ENCODE results near the gene AMT. TPM values are rescaled to one million over a fixed set of nuclear protein-coding genes. Genes with fewer than 3 reads are reported as not detected.
"Not testable (repeated sequence)": the region's sequence is repeated elsewhere in the genome, so short reads cannot be mapped to it uniquely, and the experiment has no call there.

Gene AMT
- total and polyA plus RNA-seq, 4 experiments from 2014 or later = 0.15 to 7.6 (median 3.6) TPM

- peak overlapping the region in 5 of 8 donors; percentile 1 to 56 (median 16) for H3K4me3 Mint-ChIP-seq
- ChIA-PET POLR2A (ENCODE audit: partially characterized antibody) (interaction anchor here (1.0 to 1.2 kb wide), 2 partner anchors 15 to 57 kb away, joined by 3 read pairs; partner anchors contain the start of genes TCTA and USP4), CTCF (ENCODE audit: partially characterized antibody) (no interaction called here)
- Histone ChIP-seq H3K4me3 (ENCODE audit: low read length in 2 of 2) (no peak overlapping the region), H3K27ac (ENCODE audit: low read depth, low read length) (no peak overlapping the region), H3K9me3 (ENCODE audit: control insufficient read depth in 1 of 2, low read length in 2 of 2) (no peaks in the 10 kb centered on the region), H3K27me3 (ENCODE audit: insufficient read depth, low read length) (no peaks in the 10 kb centered on the region), H3K4me1 (ENCODE audit: insufficient read depth, low read length) (peaks cover 77% of the 10 kb centered on the region), H3K36me3 (ENCODE audit: insufficient read depth, low read length) (peaks cover 4% of the 10 kb centered on the region)
- H3K9me3 Mint-ChIP-seq = no peaks in the 10 kb centered on the region
- peaks cover 44 to 80% (median 64%) of the 10 kb centered on the region in 4 donors for H3K4me1 Mint-ChIP-seq
- H3K27me3 Mint-ChIP-seq = no peaks in the 10 kb centered on the region
- intact Hi-C loops (cut with micrococcal nuclease) = no loop called here
- H3K36me3 Mint-ChIP-seq = peaks cover 12 to 60% of the 10 kb centered on the region in 2 donors
- peak overlapping the region in 4 of 7 donors; percentile 0 to 67 (median 46) for H3K27ac Mint-ChIP-seq
- DNase-seq = no peak
Observed at GRCh38 chr3:49397470-49397869, 24.8 kb downstream of the AMT start.

DNA sequence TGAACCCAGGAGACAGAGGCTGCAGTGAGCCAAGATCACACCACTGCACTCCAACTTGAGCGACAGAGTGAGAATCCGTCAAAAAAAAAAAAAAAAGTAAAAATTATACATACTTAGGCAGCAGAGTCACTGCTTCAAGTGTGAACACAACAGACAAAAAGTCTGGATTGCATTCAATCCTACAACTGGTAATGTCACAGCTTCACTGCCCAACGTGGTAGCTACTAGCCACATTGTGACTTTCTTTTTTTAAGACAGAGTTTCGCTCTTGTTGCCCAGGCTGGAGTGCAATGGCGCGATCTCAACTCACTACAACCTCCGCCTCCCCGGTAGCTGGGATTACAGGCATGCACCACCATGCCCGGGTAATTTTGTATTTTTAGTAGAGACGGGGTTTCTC lies 31.0 kb downstream of the AMT start:
- DNase-seq; H3K27me3 ChIP-seq (ENCODE audit: insufficient read depth, low read length); H3K27ac ChIP-seq (ENCODE audit: low read depth, low read length); H3K9me3 Mint-ChIP-seq; intact Hi-C loops (cut with micrococcal nuclease); H3K27me3 Mint-ChIP-seq; H3K9me3 ChIP-seq (ENCODE audit: control insufficient read depth in 1 of 2, low read length in 2 of 2); H3K4me3 Mint-ChIP-seq; H3K4me3 ChIP-seq (ENCODE audit: low read length in 2 of 2); H3K36me3 ChIP-seq (ENCODE audit: insufficient read depth, low read length): not testable (repeated sequence)
- CTCF ChIA-PET (ENCODE audit: partially characterized antibody) = interaction anchor here (0.7 kb wide), 1 partner anchor 102 kb away, joined by 3 read pairs; no protein-coding TSS in a partner anchor
- H3K27ac Mint-ChIP-seq = peak overlapping the region in 2 of 7 donors; percentile 51 to 52
- H3K4me1 ChIP-seq (ENCODE audit: insufficient read depth, low read length) = peaks cover 70% of the 10 kb centered on the region
- POLR2A ChIA-PET (ENCODE audit: partially characterized antibody) = interaction anchor here (1.0 kb wide), 1 partner anchor 25 kb away, joined by 3 read pairs; no protein-coding TSS in a partner anchor
- H3K36me3 Mint-ChIP-seq = peaks cover 11 to 39% of the 10 kb centered on the region in 2 donors
- H3K4me1 Mint-ChIP-seq = peaks cover 34 to 79% (median 56%) of the 10 kb centered on the region in 4 donors

DNA sequence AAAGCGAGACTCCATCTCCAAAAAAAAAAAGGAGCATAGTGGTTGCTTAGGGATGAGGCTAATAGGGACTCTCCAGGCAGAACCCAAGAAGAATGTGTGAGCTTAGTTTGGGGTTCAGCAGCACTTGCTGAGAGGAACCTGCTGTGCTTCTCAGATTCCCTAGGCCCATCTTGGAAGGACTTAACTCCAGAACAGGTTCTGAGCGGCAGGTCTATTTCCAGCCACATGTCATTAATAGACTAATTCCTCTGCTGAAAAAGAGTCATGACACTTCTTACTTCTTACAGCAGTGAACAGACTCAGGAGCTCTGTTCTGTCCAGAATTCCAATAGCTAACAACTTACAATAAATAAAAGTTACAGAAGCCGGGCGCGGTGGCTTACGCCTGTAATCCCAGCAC lies 33.0 kb downstream of the AMT start:
- Mint-ChIP-seq H3K9me3 (no peaks in the 10 kb centered on the region), H3K27me3 (no peaks in the 10 kb centered on the region), H3K4me3 (no peak overlapping the region), H3K27ac (peak overlapping the region in 1 of 7 donors; percentile 62), H3K4me1 (peaks cover 34 to 79% (median 54%) of the 10 kb centered on the region in 4 donors), H3K36me3 (peaks cover 4 to 23% of the 10 kb centered on the region in 2 donors)
- Histone ChIP-seq H3K27ac (ENCODE audit: low read depth, low read length) (no peak overlapping the region), H3K4me3 (ENCODE audit: low read length in 2 of 2) (no peak overlapping the region), H3K27me3 (ENCODE audit: insufficient read depth, low read length) (no peaks in the 10 kb centered on the region), H3K4me1 (ENCODE audit: insufficient read depth, low read length) (peaks cover 78% of the 10 kb centered on the region), H3K9me3 (ENCODE audit: control insufficient read depth in 1 of 2, low read length in 2 of 2) (no peaks in the 10 kb centered on the region), H3K36me3 (ENCODE audit: insufficient read depth, low read length) (peaks cover 4% of the 10 kb centered on the region)
- DNase-seq = no peak
- POLR2A ChIA-PET (ENCODE audit: partially characterized antibody) = interaction anchor here (1.1 to 3.2 kb wide), 3 partner anchors 14 to 50 kb away, joined by 3 to 12 read pairs (median 3); partner anchors contain the start of genes TCTA and USP4
- intact Hi-C loops (cut with micrococcal nuclease) = no loop called here
- CTCF ChIA-PET (ENCODE audit: partially characterized antibody) = interaction anchor here (0.8 to 1.7 kb wide), 3 partner anchors 11 to 60 kb away, joined by 4 to 6 read pairs (median 4); partner anchors contain the start of gene USP4

DNA sequence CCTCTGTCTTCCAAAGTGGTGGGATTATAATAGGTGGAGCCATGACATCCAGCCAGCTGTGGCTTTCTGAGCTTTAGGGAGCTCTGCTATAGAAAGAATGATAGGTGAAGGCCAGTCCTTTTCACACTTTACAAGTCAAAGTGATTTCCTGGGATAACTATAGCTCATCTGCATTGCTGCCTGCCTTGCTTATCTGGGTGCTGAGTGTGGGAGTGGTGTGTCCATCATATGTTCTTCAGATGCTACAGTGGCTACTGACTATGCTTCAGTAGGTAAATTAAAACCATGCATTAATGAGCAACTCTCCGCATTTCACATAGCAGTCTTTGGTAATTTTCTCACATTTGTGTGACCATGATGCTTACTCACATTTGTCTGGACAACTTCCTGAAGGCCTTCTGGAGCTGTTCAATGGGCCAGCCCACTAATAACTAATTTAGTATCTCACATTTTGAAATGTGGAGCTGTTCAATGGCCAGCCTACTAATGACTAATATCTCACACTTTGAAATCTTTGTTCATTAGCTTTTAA lies 33.9 kb downstream of the AMT start:
- Histone ChIP-seq H3K27me3 (ENCODE audit: insufficient read depth, low read length) (no peaks in the 10 kb centered on the region), H3K36me3 (ENCODE audit: insufficient read depth, low read length) (peaks cover 4% of the 10 kb centered on the region), H3K9me3 (ENCODE audit: control insufficient read depth in 1 of 2, low read length in 2 of 2) (no peaks in the 10 kb centered on the region), H3K27ac (ENCODE audit: low read depth, low read length) (no peak overlapping the region), H3K4me1 (ENCODE audit: insufficient read depth, low read length) (peaks cover 84% of the 10 kb centered on the region), H3K4me3 (ENCODE audit: low read length in 2 of 2) (no peak overlapping the region)
- Mint-ChIP-seq H3K9me3 (no peaks in the 10 kb centered on the region), H3K4me3 (peak overlapping the region in 4 of 8 donors; percentile 2 to 63 (median 19)), H3K36me3 (peaks cover 4 to 19% of the 10 kb centered on the region in 2 donors), H3K4me1 (peaks cover 39 to 82% (median 59%) of the 10 kb centered on the region in 4 donors), H3K27me3 (no peaks in the 10 kb centered on the region), H3K27ac (peak overlapping the region in 5 of 7 donors; percentile 17 to 77 (median 33))
- no peak for DNase-seq
- ChIA-PET POLR2A (ENCODE audit: partially characterized antibody) (interaction anchor here (1.1 to 3.2 kb wide), 3 partner anchors 15 to 49 kb away, joined by 3 to 12 read pairs (median 3); partner anchors contain the start of genes TCTA and USP4), CTCF (ENCODE audit: partially characterized antibody) (interaction anchor here (0.6 to 1.3 kb wide), 3 partner anchors 9 to 49 kb away, joined by 3 to 7 read pairs (median 4); partner anchors contain the start of gene USP4)
- intact Hi-C loops (cut with micrococcal nuclease) = no loop called here

DNA sequence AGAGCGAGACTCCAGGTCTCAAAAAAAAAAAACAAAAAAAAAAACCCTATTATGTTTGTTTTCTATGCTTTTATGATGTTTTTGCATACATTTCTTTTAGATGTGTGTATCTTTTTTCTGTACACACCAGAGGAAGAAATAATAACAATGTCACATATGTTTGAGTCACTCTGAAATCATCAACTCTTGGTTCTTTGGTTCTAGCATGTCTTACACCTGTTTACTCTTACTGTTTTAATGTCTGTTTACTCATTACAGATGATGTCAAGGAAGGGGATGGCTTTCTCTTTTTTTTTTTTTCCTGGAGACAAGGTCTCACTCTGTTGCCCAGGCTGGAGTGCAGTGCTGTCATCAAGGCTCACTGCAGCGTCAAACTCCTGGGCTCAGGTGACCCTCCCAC lies 34.6 kb downstream of the AMT start:
- ChIA-PET POLR2A (ENCODE audit: partially characterized antibody) (interaction anchor here (1.0 to 3.2 kb wide), 2 partner anchors 17 to 48 kb away, joined by 4 to 12 read pairs; partner anchors contain the start of gene USP4), CTCF (ENCODE audit: partially characterized antibody) (interaction anchor here (1.1 kb wide), 1 partner anchor 48 kb away, joined by 7 read pairs; the partner anchor contains the start of gene USP4)
- Histone ChIP-seq H3K36me3 (ENCODE audit: insufficient read depth, low read length) (peaks cover 4% of the 10 kb centered on the region), H3K27ac (ENCODE audit: low read depth, low read length) (no peak overlapping the region), H3K27me3 (ENCODE audit: insufficient read depth, low read length) (no peaks in the 10 kb centered on the region), H3K4me3 (ENCODE audit: low read length in 2 of 2) (no peak overlapping the region), H3K9me3 (ENCODE audit: control insufficient read depth in 1 of 2, low read length in 2 of 2) (no peaks in the 10 kb centered on the region), H3K4me1 (ENCODE audit: insufficient read depth, low read length) (peaks cover 84% of the 10 kb centered on the region)
- H3K9me3 Mint-ChIP-seq = no peaks in the 10 kb centered on the region
- intact Hi-C loops (cut with micrococcal nuclease) = no loop called here
- H3K27me3 Mint-ChIP-seq = no peaks in the 10 kb centered on the region
- H3K4me1 Mint-ChIP-seq = peaks cover 38 to 82% (median 57%) of the 10 kb centered on the region in 4 donors
- no peak for DNase-seq
- peak overlapping the region in 3 of 8 donors; percentile 12 to 63 (median 26) for H3K4me3 Mint-ChIP-seq
- peak overlapping the region in 5 of 7 donors; percentile 37 to 77 (median 64) for H3K27ac Mint-ChIP-seq
- peaks cover 4 to 16% of the 10 kb centered on the region in 2 donors for H3K36me3 Mint-ChIP-seq

DNA sequence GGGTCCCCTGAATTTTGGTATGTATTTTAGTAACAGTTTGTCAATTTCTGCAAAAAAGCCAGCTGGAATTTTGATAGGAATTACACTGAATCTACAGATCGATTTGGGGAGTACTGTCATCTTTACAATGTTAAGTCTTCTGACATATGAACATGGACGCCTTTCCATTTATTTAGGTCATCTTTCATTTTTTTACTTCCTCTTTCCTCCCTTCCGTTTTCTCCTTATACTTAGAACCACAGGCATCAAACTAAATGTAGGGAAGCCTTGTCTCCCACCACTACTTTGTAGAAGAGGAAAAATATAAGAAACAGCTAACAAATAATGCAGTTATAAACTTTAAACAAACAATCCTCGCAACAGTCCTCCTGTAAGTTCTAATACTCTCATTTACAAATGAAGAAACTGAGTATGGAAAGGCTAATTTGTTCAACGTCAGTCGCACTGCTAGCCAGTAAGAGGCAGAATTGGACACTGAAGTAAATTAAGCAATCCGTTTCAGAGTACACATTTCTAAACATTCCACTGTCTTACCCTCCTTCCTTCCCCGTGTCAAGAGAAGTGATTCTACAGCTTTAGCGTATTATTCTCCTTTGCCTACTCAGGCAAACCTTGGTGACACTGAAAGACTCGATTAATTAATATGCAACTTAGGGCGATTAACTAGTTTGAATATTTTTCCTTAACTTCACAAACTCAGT lies 36.1 kb downstream of the AMT start:
- H3K4me3 ChIP-seq (ENCODE audit: low read length in 2 of 2) = no peak overlapping the region
- H3K27me3 ChIP-seq (ENCODE audit: insufficient read depth, low read length) = no peaks in the 10 kb centered on the region
- H3K4me1 ChIP-seq (ENCODE audit: insufficient read depth, low read length) = peaks cover 77% of the 10 kb centered on the region
- Mint-ChIP-seq H3K9me3 (no peaks in the 10 kb centered on the region), H3K27me3 (no peaks in the 10 kb centered on the region), H3K4me3 (peak overlapping the region in 6 of 8 donors; percentile 14 to 71 (median 58)), H3K4me1 (peaks cover 35 to 84% (median 54%) of the 10 kb centered on the region in 4 donors), H3K36me3 (peaks cover 4 to 12% of the 10 kb centered on the region in 2 donors), H3K27ac (peak overlapping the region in 6 of 7 donors; percentile 49 to 90 (median 66))
- no peak for DNase-seq
- POLR2A ChIA-PET (ENCODE audit: partially characterized antibody) = interaction anchor here (0.8 kb wide), 1 partner anchor 27 kb away, joined by 3 read pairs; no protein-coding TSS in a partner anchor
- no peaks in the 10 kb centered on the region for H3K9me3 ChIP-seq (ENCODE audit: control insufficient read depth in 1 of 2, low read length in 2 of 2)
- H3K27ac ChIP-seq (ENCODE audit: low read depth, low read length) = no peak overlapping the region
- CTCF ChIA-PET (ENCODE audit: partially characterized antibody) = no interaction called here
- H3K36me3 ChIP-seq (ENCODE audit: insufficient read depth, low read length) = peaks cover 4% of the 10 kb centered on the region
- intact Hi-C loops (cut with micrococcal nuclease) = no loop called here

- Mint-ChIP-seq H3K4me3 (peak overlapping the region in 2 of 8 donors; percentile 32 to 70), H3K36me3 (peaks cover 4 to 12% of the 10 kb centered on the region in 2 donors), H3K4me1 (peaks cover 36 to 82% (median 54%) of the 10 kb centered on the region in 4 donors), H3K9me3 (no peaks in the 10 kb centered on the region), H3K27ac (peak overlapping the region in 4 of 7 donors; percentile 3 to 90 (median 56)), H3K27me3 (no peaks in the 10 kb centered on the region)
- no peak overlapping the region for H3K4me3 ChIP-seq (ENCODE audit: low read length in 2 of 2)
- H3K27ac ChIP-seq (ENCODE audit: low read depth, low read length) = no peak overlapping the region
- intact Hi-C loops (cut with micrococcal nuclease) = no loop called here
- H3K9me3 ChIP-seq (ENCODE audit: control insufficient read depth in 1 of 2, low read length in 2 of 2) = no peaks in the 10 kb centered on the region
- POLR2A ChIA-PET (ENCODE audit: partially characterized antibody) = no interaction called here
- no peaks in the 10 kb centered on the region for H3K27me3 ChIP-seq (ENCODE audit: insufficient read depth, low read length)
- H3K36me3 ChIP-seq (ENCODE audit: insufficient read depth, low read length) = peaks cover 4% of the 10 kb centered on the region
- peaks cover 80% of the 10 kb centered on the region for H3K4me1 ChIP-seq (ENCODE audit: insufficient read depth, low read length)
- CTCF ChIA-PET (ENCODE audit: partially characterized antibody) = no interaction called here
- DNase-seq = no peak
Observed at GRCh38 chr3:49385617-49386016, 36.7 kb downstream of the AMT start.

Data from CD4-positive, alpha-beta memory T cell (primary cell).